GM19193 (cell line): ENCODE measurements around the gene TSPO.
A peak's percentile ranks its signal among the peaks of the same experiment; 100 is the strongest.

Experiments
- POLR2A ChIP-seq: IDR thresholded peaks from 4 replicates; pipeline ENCODE4 v1.6.1; 2011; ENCODE audit not compliant: insufficient read depth, insufficient read length; ENCODE audit errors: extremely low read depth

The TSPO gene

GRCh38 chr22:43128116-43128515 lies 23.2 kb upstream of the TSPO start:
- TF ChIP-seq POLR2A = no peak

GRCh38 chr22:43128928-43129424 lies 22.4 kb upstream of the TSPO start:
- TF ChIP-seq POLR2A = no peak

- no peak for TF ChIP-seq POLR2A
Observed at GRCh38 chr22:43129426-43130425, 21.6 kb upstream of the TSPO start.

GRCh38 chr22:43131773-43132501 lies 19.4 kb upstream of the TSPO start:
- no peak for TF ChIP-seq POLR2A

GRCh38 chr22:43133401-43133800 lies 18.0 kb upstream of the TSPO start:
- TF ChIP-seq POLR2A = no peak

- TF ChIP-seq POLR2A = no peak
Observed at GRCh38 chr22:43134553-43134952, 16.8 kb upstream of the TSPO start.

- no peak for TF ChIP-seq POLR2A
Observed at GRCh38 chr22:43135565-43135964, 15.8 kb upstream of the TSPO start.

GRCh38 chr22:43136255-43136654 lies 15.1 kb upstream of the TSPO start:
- no peak for TF ChIP-seq POLR2A

GRCh38 chr22:43136801-43137200 lies 14.6 kb upstream of the TSPO start:
- TF ChIP-seq POLR2A = no peak

GRCh38 chr22:43142880-43143562 lies 8.3 kb upstream of the TSPO start, which contains the start of gene MCAT:
MCAT (minus strand) TSS chr22:43143398; CDS start chr22:43143348, 50 bp downstream.
- peak; percentile 65 for TF ChIP-seq POLR2A

GRCh38 chr22:43144949-43145348 lies 6.4 kb upstream of the TSPO start:
- TF ChIP-seq POLR2A = no peak

- TF ChIP-seq POLR2A = no peak
Observed at GRCh38 chr22:43147821-43148220, 3.5 kb upstream of the TSPO start.

- no peak for TF ChIP-seq POLR2A
Observed at GRCh38 chr22:43148581-43148980, 2.8 kb upstream of the TSPO start.

GRCh38 chr22:43150731-43151206 lies 590 bp upstream of the TSPO start:
- TF ChIP-seq POLR2A = no peak

GRCh38 chr22:43152003-43152356 lies 621 bp downstream of the TSPO start:
- no peak for TF ChIP-seq POLR2A
